ENCODE data around the gene CDK5RAP2.
"Not testable (repeated sequence)": the region's sequence is repeated elsewhere in the genome, so short reads cannot be mapped to it uniquely, and the experiment has no call there.

CDK5RAP2 gene

DNA sequence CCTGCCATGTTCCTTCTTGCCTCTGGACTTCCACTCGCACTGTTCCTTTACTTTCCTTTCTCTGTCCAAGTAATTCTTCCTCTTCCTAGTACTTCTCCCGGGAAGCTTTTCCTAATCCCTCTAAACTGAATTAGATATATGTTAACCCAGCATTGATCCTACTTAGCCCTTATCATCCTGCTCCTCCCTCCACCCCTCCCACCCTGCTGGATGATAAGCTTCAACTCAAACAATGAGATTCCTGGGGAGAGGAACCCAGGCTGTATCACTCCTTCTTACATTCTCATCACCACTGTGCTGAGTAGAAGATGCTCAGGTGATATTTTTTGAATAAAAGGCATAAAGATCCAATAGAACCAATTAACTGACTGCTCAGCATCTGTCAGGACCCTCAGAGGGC is 45.7 kb downstream of the CDK5RAP2 start:
- Histone ChIP-seq H3K27me3 (ENCODE audit: control insufficient read depth in 2 of 2, insufficient read depth in 2 of 2, low read length in 2 of 2) (no peaks in the 10 kb centered on the region), H3K9me3 (ENCODE audit: control insufficient read depth in 2 of 2, low read length in 2 of 2) (no peaks in the 10 kb centered on the region), H3K9ac (ENCODE audit: low read depth in 1 of 2, low read length in 2 of 2) (no peak overlapping the region), H3K36me3 (ENCODE audit: control insufficient read depth in 2 of 2, insufficient read depth in 2 of 2, low read length in 2 of 2) (peaks cover 44 to 69% of the 10 kb centered on the region in 2 donors), H3K4me3 (ENCODE audit: low read length in 2 of 2) (no peak overlapping the region), H3K27ac (ENCODE audit: low read depth in 2 of 2, low read length in 2 of 2) (no peak overlapping the region), H3K4me1 (ENCODE audit: control insufficient read depth in 2 of 2, insufficient read depth in 2 of 2, low read length in 2 of 2) (peaks cover 0 to 8% of the 10 kb centered on the region in 2 donors)

DNA sequence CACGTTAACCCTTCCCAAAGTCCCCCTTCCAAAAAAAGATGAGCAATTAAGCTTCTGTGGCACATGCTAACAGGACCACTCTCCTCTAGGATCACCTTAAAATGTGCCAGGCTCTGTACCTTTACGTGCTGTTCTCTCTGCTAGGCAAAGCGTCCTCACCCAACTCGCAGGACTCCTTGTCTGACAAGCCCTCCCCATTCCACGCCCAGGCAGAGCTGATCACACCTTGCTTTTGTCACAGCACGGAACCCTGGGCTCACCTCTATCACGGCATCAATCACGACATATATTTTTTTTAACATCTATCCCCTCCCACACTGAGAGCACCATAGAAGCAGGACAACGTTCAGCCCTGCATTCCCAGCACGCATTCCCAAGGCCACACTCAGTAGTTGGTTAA is 47.1 kb downstream of the CDK5RAP2 start:
- Histone ChIP-seq H3K4me1 (ENCODE audit: control insufficient read depth in 2 of 2, insufficient read depth in 2 of 2, low read length in 2 of 2) (peaks cover 0 to 8% of the 10 kb centered on the region in 2 donors), H3K27me3 (ENCODE audit: control insufficient read depth in 2 of 2, insufficient read depth in 2 of 2, low read length in 2 of 2) (no peaks in the 10 kb centered on the region), H3K27ac (ENCODE audit: low read depth in 2 of 2, low read length in 2 of 2) (peak overlapping the region in 1 of 2 donors; percentile 31)

DNA sequence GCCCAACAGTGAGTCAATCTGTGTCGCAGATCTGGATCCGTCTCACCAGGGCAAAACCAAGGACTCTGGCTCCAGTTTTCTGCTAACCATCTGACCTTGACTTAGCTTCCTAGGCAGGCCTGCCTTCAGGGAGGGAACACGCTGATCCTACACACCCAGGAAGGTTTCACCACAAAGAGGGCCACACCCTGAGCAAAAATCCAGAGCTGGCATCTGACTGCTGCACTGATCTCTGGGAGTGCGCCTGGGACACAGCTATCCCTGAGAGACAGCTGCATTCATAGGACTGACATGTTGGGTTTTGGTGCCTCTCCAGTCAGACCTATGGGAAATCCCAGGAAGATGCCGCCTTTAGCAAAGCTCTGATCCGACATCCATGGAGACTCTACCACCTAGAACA is 47.5 kb downstream of the CDK5RAP2 start:
- H3K9me3 ChIP-seq (ENCODE audit: control insufficient read depth in 2 of 2, low read length in 2 of 2), result no peaks in the 10 kb centered on the region
- H3K36me3 ChIP-seq (ENCODE audit: control insufficient read depth in 2 of 2, insufficient read depth in 2 of 2, low read length in 2 of 2), result peaks cover 50 to 73% of the 10 kb centered on the region in 2 donors
- H3K27ac ChIP-seq (ENCODE audit: low read depth in 2 of 2, low read length in 2 of 2), result peak overlapping the region in 1 of 2 donors; percentile 31
- peaks cover 0 to 8% of the 10 kb centered on the region in 2 donors for H3K4me1 ChIP-seq (ENCODE audit: control insufficient read depth in 2 of 2, insufficient read depth in 2 of 2, low read length in 2 of 2)
- no peaks in the 10 kb centered on the region for H3K27me3 ChIP-seq (ENCODE audit: control insufficient read depth in 2 of 2, insufficient read depth in 2 of 2, low read length in 2 of 2)
- H3K4me3 ChIP-seq (ENCODE audit: low read length in 2 of 2), result no peak overlapping the region
- H3K9ac ChIP-seq (ENCODE audit: low read depth in 1 of 2, low read length in 2 of 2), result no peak overlapping the region

More for the DNA sequence above, 47.1 kb downstream of the CDK5RAP2 start:
- no peaks in the 10 kb centered on the region for H3K9me3 ChIP-seq (ENCODE audit: control insufficient read depth in 2 of 2, low read length in 2 of 2)
- peaks cover 48 to 71% of the 10 kb centered on the region in 2 donors for H3K36me3 ChIP-seq (ENCODE audit: control insufficient read depth in 2 of 2, insufficient read depth in 2 of 2, low read length in 2 of 2)
- no peak overlapping the region for H3K9ac ChIP-seq (ENCODE audit: low read depth in 1 of 2, low read length in 2 of 2)
- H3K4me3 ChIP-seq (ENCODE audit: low read length in 2 of 2), result no peak overlapping the region

DNA sequence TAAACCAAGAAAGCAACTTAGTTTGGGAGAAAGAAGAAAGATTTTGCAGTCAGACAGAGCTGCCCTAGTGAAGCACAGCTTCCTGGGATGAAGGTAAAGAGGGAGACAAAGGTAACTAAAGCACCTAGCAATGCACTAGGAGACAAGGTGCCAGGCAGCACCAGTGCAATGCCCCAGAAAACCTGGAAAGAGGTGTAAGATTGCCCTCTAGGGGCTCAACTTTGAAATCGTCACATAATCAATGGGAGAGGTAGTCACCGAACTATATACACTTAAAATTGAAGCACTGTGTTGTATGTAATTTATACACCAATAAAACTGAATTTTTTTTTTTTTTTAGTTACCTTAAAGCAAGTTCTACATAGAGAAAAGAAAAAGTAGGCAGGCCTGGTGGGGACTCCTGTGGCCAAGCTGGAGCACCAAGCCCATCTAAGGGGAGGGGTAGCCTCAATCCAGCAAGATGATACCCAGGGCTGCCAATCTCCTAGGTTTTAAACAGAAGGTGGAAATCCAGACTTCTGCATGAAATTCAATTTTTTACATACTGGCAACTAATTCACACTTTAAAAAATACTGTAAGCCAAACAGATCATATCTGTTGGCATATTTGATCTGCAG is 48.2 kb downstream of the CDK5RAP2 start:
- no peak overlapping the region for H3K4me3 ChIP-seq (ENCODE audit: low read length in 2 of 2)
- H3K27ac ChIP-seq (ENCODE audit: low read depth in 2 of 2, low read length in 2 of 2), result peak overlapping the region in 1 of 2 donors; percentile 26
- no peaks in the 10 kb centered on the region for H3K27me3 ChIP-seq (ENCODE audit: control insufficient read depth in 2 of 2, insufficient read depth in 2 of 2, low read length in 2 of 2)

DNA sequence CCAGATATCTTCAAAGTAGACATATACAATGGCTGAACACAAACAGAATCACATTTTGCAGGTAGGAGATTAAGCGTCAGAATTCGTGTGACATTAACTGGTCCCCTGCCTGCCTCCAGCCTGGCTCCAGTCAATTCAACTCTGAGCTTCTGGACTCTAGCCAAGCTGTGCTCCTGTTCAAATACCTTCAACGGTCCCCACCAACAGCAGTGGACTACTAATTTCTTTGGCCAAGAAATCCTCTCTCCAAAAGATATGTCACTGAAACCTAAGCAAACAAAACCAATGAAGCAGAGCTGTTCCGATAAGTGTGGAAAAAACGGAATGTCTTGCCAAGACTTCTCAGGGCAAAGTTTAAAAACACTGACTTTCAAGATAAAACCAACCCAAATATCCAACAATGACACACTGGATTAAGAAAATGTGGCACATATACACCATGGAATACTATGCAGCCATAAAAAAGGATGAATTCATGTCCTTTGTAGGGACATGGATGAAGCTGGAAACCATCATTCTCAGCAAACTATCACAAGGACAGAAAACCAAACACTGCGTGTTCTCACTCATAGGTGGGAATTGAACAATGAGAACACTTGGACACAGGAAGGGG is 49.6 kb downstream of the CDK5RAP2 start:
- H3K9ac ChIP-seq (ENCODE audit: low read depth in 1 of 2, low read length in 2 of 2); H3K4me3 ChIP-seq (ENCODE audit: low read length in 2 of 2); H3K27ac ChIP-seq (ENCODE audit: low read depth in 2 of 2, low read length in 2 of 2); H3K9me3 ChIP-seq (ENCODE audit: control insufficient read depth in 2 of 2, low read length in 2 of 2); H3K4me1 ChIP-seq (ENCODE audit: control insufficient read depth in 2 of 2, insufficient read depth in 2 of 2, low read length in 2 of 2); H3K27me3 ChIP-seq (ENCODE audit: control insufficient read depth in 2 of 2, insufficient read depth in 2 of 2, low read length in 2 of 2): not testable (repeated sequence)
- peaks cover 56 to 74% of the 10 kb centered on the region in 2 donors for H3K36me3 ChIP-seq (ENCODE audit: control insufficient read depth in 2 of 2, insufficient read depth in 2 of 2, low read length in 2 of 2)

More for the DNA sequence above, 48.2 kb downstream of the CDK5RAP2 start:
- H3K9me3 ChIP-seq (ENCODE audit: control insufficient read depth in 2 of 2, low read length in 2 of 2), result no peaks in the 10 kb centered on the region
- H3K9ac ChIP-seq (ENCODE audit: low read depth in 1 of 2, low read length in 2 of 2), result no peak overlapping the region
- peaks cover 54 to 72% of the 10 kb centered on the region in 2 donors for H3K36me3 ChIP-seq (ENCODE audit: control insufficient read depth in 2 of 2, insufficient read depth in 2 of 2, low read length in 2 of 2)
- H3K4me1 ChIP-seq (ENCODE audit: control insufficient read depth in 2 of 2, insufficient read depth in 2 of 2, low read length in 2 of 2), result peaks cover 0 to 8% of the 10 kb centered on the region in 2 donors

DNA sequence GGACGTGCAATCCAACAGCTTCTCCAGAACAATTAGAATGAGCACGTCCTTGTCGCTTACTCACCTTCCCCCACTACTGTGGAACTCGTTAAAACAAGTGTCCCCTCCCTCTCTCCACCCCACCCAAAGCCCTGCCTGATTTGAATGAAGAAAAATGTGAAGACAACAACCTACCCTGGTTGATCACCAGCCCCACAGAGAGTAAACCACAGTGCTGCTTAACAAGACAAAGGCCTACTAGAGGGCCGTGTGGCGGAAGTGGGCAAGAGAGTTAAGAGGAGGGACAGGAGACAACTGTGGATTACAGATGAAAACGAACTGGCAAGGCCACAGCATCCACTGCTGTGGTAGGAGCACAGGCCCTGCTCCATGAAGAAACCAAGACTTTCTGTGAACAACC is 51.1 kb downstream of the CDK5RAP2 start:
- Histone ChIP-seq H3K36me3 (ENCODE audit: control insufficient read depth in 2 of 2, insufficient read depth in 2 of 2, low read length in 2 of 2) (peaks cover 56 to 67% of the 10 kb centered on the region in 2 donors), H3K4me1 (ENCODE audit: control insufficient read depth in 2 of 2, insufficient read depth in 2 of 2, low read length in 2 of 2) (peaks cover 0 to 8% of the 10 kb centered on the region in 2 donors), H3K9ac (ENCODE audit: low read depth in 1 of 2, low read length in 2 of 2) (no peak overlapping the region), H3K9me3 (ENCODE audit: control insufficient read depth in 2 of 2, low read length in 2 of 2) (no peaks in the 10 kb centered on the region), H3K27ac (ENCODE audit: low read depth in 2 of 2, low read length in 2 of 2) (no peak overlapping the region), H3K27me3 (ENCODE audit: control insufficient read depth in 2 of 2, insufficient read depth in 2 of 2, low read length in 2 of 2) (no peaks in the 10 kb centered on the region), H3K4me3 (ENCODE audit: low read length in 2 of 2) (no peak overlapping the region)

DNA sequence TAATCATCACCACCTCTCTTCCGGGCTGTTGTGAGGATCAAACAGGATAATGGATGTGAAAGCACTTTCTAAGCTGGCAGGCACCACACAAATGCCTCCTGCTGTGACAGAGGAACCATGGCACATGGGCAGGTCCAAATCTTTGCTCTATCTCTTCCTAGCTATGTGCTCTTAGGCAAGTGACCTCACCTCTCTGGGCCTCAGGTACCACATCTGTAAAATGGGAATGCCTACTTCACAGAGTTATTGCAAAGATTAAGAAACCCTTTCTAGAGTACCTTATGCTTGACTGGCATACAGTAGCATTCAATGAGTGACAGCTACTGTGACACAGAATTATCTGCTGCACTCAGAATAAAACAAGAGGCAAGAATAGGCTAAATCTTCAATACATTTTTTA is 51.6 kb downstream of the CDK5RAP2 start:
- H3K36me3 ChIP-seq (ENCODE audit: control insufficient read depth in 2 of 2, insufficient read depth in 2 of 2, low read length in 2 of 2), result peaks cover 56 to 68% of the 10 kb centered on the region in 2 donors

DNA sequence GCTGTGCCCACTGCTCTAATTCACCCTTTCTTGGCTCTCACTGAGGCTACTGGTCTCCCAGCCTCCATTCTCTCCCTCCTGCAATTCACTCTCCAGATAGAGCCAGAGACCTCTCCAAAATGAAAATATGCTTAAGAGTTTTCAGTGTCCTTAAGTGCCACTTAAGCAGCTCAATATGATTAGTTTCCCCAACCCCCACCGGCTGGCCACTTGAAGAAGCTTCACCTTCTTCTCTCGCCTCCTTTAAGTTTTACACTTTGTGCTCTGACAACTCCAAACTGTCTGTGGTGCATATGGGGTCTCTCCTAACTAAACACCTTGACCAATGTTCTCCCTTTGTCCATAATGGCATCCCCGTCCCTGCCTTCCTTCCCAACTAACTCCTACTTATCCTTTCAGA is 53.4 kb downstream of the CDK5RAP2 start:
- H3K9me3 ChIP-seq (ENCODE audit: control insufficient read depth in 2 of 2, low read length in 2 of 2), result no peaks in the 10 kb centered on the region
- peaks cover 53 to 63% of the 10 kb centered on the region in 2 donors for H3K36me3 ChIP-seq (ENCODE audit: control insufficient read depth in 2 of 2, insufficient read depth in 2 of 2, low read length in 2 of 2)
- H3K4me1 ChIP-seq (ENCODE audit: control insufficient read depth in 2 of 2, insufficient read depth in 2 of 2, low read length in 2 of 2), result no peaks in the 10 kb centered on the region
- H3K27me3 ChIP-seq (ENCODE audit: control insufficient read depth in 2 of 2, insufficient read depth in 2 of 2, low read length in 2 of 2), result no peaks in the 10 kb centered on the region
- no peak overlapping the region for H3K9ac ChIP-seq (ENCODE audit: low read depth in 1 of 2, low read length in 2 of 2)
- no peak overlapping the region for H3K27ac ChIP-seq (ENCODE audit: low read depth in 2 of 2, low read length in 2 of 2)
- no peak overlapping the region for H3K4me3 ChIP-seq (ENCODE audit: low read length in 2 of 2)

More for the DNA sequence above, 51.6 kb downstream of the CDK5RAP2 start:
- no peaks in the 10 kb centered on the region for H3K27me3 ChIP-seq (ENCODE audit: control insufficient read depth in 2 of 2, insufficient read depth in 2 of 2, low read length in 2 of 2)
- H3K9ac ChIP-seq (ENCODE audit: low read depth in 1 of 2, low read length in 2 of 2), result no peak overlapping the region
- no peaks in the 10 kb centered on the region for H3K9me3 ChIP-seq (ENCODE audit: control insufficient read depth in 2 of 2, low read length in 2 of 2)
- H3K4me3 ChIP-seq (ENCODE audit: low read length in 2 of 2), result no peak overlapping the region
- no peak overlapping the region for H3K27ac ChIP-seq (ENCODE audit: low read depth in 2 of 2, low read length in 2 of 2)
- H3K4me1 ChIP-seq (ENCODE audit: control insufficient read depth in 2 of 2, insufficient read depth in 2 of 2, low read length in 2 of 2), result peaks cover 0 to 8% of the 10 kb centered on the region in 2 donors

DNA sequence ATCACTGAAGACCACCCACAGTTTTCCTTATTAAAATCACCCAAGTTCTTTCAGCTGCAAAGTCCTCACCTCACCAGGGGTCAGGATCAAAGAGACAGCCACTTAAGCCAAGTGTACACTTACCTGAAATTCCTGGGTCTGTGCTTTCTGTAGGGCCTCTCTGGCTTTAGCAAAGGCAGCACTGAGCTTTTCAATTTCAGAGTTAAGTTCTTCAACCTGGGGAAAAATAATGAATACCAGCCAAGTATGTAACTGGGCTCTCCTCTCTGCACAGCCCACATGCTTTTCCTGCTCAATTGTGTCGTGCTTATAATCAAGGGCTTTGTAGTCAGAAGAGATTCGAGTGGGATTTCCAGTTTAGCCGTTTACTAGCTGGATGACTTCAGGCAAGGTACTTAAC is 55.1 kb downstream of the CDK5RAP2 start:
- no peaks in the 10 kb centered on the region for H3K9me3 ChIP-seq (ENCODE audit: control insufficient read depth in 2 of 2, low read length in 2 of 2)
- no peak overlapping the region for H3K4me3 ChIP-seq (ENCODE audit: low read length in 2 of 2)
- peaks cover 53 to 60% of the 10 kb centered on the region in 2 donors for H3K36me3 ChIP-seq (ENCODE audit: control insufficient read depth in 2 of 2, insufficient read depth in 2 of 2, low read length in 2 of 2)
- no peaks in the 10 kb centered on the region for H3K27me3 ChIP-seq (ENCODE audit: control insufficient read depth in 2 of 2, insufficient read depth in 2 of 2, low read length in 2 of 2)
- H3K4me1 ChIP-seq (ENCODE audit: control insufficient read depth in 2 of 2, insufficient read depth in 2 of 2, low read length in 2 of 2), result no peaks in the 10 kb centered on the region
- H3K27ac ChIP-seq (ENCODE audit: low read depth in 2 of 2, low read length in 2 of 2), result no peak overlapping the region
- no peak overlapping the region for H3K9ac ChIP-seq (ENCODE audit: low read depth in 1 of 2, low read length in 2 of 2)

DNA sequence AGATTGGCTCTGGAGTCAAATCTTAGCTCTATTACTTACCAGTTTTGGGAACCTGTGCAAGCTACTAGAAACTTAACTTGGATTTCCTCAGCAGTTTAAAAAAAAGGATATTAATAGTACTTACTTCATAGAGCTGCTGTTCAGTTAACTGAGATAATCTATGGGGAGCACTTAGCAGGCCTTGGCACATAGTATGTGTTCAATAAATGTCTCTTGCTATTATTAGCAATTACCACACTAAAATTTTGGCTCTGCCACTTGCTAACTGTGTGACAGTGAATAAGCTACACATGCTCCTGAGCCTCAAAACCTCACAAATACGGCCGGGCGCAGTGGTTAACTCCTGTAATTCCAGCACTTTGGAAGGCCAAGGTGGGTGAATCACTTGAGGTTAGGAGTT is 55.9 kb downstream of the CDK5RAP2 start:
- Histone ChIP-seq H3K9me3 (ENCODE audit: control insufficient read depth in 2 of 2, low read length in 2 of 2) (no peaks in the 10 kb centered on the region), H3K36me3 (ENCODE audit: control insufficient read depth in 2 of 2, insufficient read depth in 2 of 2, low read length in 2 of 2) (peaks cover 46 to 51% of the 10 kb centered on the region in 2 donors), H3K27me3 (ENCODE audit: control insufficient read depth in 2 of 2, insufficient read depth in 2 of 2, low read length in 2 of 2) (no peaks in the 10 kb centered on the region), H3K9ac (ENCODE audit: low read depth in 1 of 2, low read length in 2 of 2) (no peak overlapping the region), H3K27ac (ENCODE audit: low read depth in 2 of 2, low read length in 2 of 2) (no peak overlapping the region), H3K4me3 (ENCODE audit: low read length in 2 of 2) (no peak overlapping the region), H3K4me1 (ENCODE audit: control insufficient read depth in 2 of 2, insufficient read depth in 2 of 2, low read length in 2 of 2) (no peaks in the 10 kb centered on the region)

Data from mucosa of rectum (tissue), 2 donors.